Rectal smooth muscle tissue (tissue), 1 donor: ENCODE measurements around the gene CHST6.
"Not testable (repeated sequence)": the region's sequence is repeated elsewhere in the genome, so short reads cannot be mapped to it uniquely, and the experiment has no call there.

Experiments used
- H3K27ac ChIP-seq: one replicate; pipeline ENCODE4 v1.7.0; 2013; ENCODE audit warnings: low read depth, low read length, inconsistent platforms
- H3K27me3 ChIP-seq: one replicate; pipeline ENCODE4 v1.7.0; 2013; ENCODE audit warnings: low read length; ENCODE audit not compliant: control insufficient read depth, insufficient read depth
- H3K36me3 ChIP-seq: one replicate; pipeline ENCODE4 v1.7.0; 2013; ENCODE audit warnings: low read length; ENCODE audit not compliant: control insufficient read depth, insufficient read depth
- H3K4me1 ChIP-seq: one replicate; pipeline ENCODE4 v1.7.0; 2013; ENCODE audit warnings: low read length; ENCODE audit not compliant: control insufficient read depth, insufficient read depth
- H3K4me3 ChIP-seq: one replicate; pipeline ENCODE4 v1.7.0; 2013; ENCODE audit warnings: low read length
- H3K9ac ChIP-seq: one replicate; pipeline ENCODE4 v1.7.0; 2013; ENCODE audit warnings: low read length

The CHST6 gene

DNA sequence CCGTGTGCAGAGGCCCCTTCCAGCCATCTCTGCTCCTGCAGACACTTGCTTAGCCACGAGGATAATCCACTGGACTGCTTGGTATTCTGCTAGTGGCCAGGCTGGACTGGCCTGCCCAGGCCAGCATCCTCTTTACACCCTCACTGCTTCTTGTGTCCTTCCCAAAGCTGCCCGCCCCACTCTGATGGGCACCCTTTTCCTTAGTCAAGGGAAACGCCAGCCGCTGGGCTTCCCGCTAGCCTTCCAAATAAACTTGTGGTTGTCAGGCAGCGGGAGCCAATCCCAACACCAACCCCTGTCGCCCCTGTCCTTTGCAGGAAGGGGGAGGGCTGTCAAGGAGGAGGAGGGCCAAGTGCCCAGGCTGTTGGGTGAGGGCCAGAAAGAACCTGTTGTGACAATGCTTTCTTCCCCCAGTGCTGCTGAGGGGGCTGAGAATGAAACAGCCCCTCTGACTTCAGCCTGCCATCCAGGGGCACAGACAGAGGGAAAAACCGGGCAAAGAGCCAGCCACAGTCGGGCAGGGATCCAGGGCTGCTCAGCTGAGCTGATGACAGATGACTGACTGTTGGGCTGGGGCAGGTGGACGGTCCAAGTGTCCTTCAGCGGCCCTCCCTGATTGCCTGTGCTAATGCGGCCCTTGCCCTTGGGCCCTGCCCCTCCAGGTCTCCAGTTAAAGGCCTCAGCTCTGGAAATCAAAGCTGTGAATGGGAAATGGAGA, 3.5 kb upstream of the CHST6 start:
- H3K4me1 ChIP-seq, H3K27me3 ChIP-seq, H3K27ac ChIP-seq, H3K4me3 ChIP-seq, H3K36me3 ChIP-seq, H3K9ac ChIP-seq: not testable (repeated sequence)

DNA sequence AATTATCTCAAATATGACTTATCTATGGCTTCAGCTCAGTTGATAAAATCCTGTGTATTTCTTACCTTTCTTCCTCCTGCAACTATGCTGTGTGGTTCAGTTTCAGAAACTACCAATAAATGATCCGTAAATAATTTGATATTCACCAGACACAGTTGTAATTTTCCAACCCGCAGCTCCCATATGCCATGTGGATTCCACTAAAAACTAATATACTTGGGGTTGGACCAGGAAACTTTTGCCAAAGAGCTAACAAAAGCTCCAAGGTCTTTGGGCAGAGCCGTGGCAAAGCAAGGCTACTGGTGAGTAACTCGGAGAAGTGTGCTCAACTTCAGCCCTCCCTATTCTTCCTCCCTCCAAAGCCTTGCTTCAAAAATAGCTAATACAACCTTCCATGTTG, 2.3 kb upstream of the CHST6 start:
- Histone ChIP-seq H3K27ac (no peak overlapping the region), H3K27me3 (peaks cover 1% of the 10 kb centered on the region), H3K4me3 (no peak overlapping the region), H3K36me3 (no peaks in the 10 kb centered on the region), H3K9ac (no peak overlapping the region), H3K4me1 (peaks cover 3% of the 10 kb centered on the region)

GRCh38 chr16:75494661-75495075, 573 bp downstream of the CHST6 start:
- Histone ChIP-seq H3K27me3 (peaks cover 1% of the 10 kb centered on the region), H3K9ac (no peak overlapping the region), H3K4me1 (no peaks in the 10 kb centered on the region), H3K4me3 (peak overlapping the region; percentile 58), H3K36me3 (no peaks in the 10 kb centered on the region), H3K27ac (no peak overlapping the region)

DNA sequence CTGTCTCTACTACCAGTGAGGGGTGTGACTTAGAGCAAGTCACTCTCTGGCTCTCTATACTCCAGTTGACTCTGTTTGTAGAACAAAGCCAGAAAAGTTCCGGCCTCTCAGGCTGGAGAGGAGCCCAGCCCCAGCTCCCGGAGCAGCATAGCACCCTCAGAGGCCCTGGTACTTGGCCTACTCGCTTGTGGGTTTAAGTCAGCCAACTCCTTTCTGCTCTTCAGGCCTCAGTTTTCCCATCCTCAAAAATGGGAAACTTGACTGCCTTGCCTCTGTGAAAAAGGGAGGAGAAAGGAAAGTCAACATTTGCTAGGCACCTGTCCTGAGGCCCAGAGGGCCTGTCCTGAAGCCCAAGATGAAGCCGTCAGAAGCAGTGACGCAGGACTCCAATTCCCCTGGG, 1.1 kb downstream of the CHST6 start:
- no peak overlapping the region for H3K27ac ChIP-seq
- peaks cover 1% of the 10 kb centered on the region for H3K27me3 ChIP-seq
- H3K36me3 ChIP-seq: no peaks in the 10 kb centered on the region
- peak overlapping the region; percentile 58 for H3K4me3 ChIP-seq
- no peaks in the 10 kb centered on the region for H3K4me1 ChIP-seq
- no peak overlapping the region for H3K9ac ChIP-seq

DNA sequence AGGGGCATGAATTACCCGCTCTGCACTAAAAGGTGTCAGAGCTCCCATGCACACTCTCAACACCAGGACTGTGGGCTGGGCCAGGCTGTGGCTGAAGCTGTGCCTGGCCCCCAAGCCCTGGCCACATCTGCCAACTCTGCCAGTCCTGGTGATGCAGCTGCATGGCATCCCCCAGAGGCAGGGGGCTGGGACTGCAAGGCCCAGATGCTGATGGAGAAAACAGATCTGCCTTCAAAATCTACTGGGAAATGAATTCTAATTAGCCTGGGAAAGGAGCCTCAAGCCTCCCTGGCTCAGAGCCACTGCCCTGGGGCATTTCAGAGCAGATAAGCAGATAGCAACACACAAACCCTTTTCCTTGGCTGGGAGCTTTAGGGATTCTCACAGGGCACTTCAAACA, 3.4 kb downstream of the CHST6 start:
- Histone ChIP-seq H3K27me3 (peaks cover 1% of the 10 kb centered on the region), H3K27ac (no peak overlapping the region), H3K4me3 (no peak overlapping the region), H3K9ac (no peak overlapping the region), H3K36me3 (no peaks in the 10 kb centered on the region), H3K4me1 (no peaks in the 10 kb centered on the region)

GRCh38 chr16:75488322-75488721, 6.9 kb downstream of the CHST6 start:
- Histone ChIP-seq H3K27me3 (no peaks in the 10 kb centered on the region), H3K36me3 (no peaks in the 10 kb centered on the region), H3K27ac (no peak overlapping the region), H3K4me1 (no peaks in the 10 kb centered on the region), H3K4me3 (no peak overlapping the region), H3K9ac (no peak overlapping the region)

DNA sequence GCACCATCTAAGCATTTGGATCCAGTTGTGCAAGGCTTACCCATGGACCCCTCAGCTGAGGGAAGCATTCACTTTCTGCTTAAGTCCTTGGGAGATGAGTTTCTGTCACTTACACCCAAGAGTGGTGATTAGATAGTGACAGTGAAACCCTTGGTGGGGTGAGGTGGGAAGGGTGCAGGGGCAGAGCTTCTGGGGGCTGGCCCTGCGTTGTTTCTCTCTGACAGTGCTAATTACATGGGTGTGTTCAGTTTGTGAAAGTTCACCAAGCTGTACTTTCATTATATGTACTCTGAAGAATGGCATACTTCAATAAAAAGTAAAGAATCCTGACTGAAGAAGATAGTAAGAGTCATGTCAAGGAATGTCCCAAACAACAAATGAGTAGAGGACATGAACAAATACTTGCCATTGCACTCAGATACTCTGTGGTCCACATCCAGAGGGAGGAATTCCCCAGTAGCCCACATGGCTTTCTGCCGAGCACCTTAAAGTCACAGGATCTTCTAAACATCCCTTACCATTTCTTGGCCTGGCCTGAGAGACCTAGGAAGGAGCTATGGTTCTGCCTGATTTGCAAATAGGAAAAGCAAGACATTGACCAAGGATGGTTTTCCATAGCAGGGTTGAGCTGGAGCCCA, 8.4 kb downstream of the CHST6 start:
- Histone ChIP-seq H3K4me3 (no peak overlapping the region), H3K4me1 (no peaks in the 10 kb centered on the region), H3K9ac (no peak overlapping the region), H3K27ac (no peak overlapping the region), H3K27me3 (no peaks in the 10 kb centered on the region), H3K36me3 (no peaks in the 10 kb centered on the region)

- Histone ChIP-seq H3K4me1 (no peaks in the 10 kb centered on the region), H3K27me3 (no peaks in the 10 kb centered on the region), H3K36me3 (no peaks in the 10 kb centered on the region), H3K4me3 (no peak overlapping the region), H3K9ac (no peak overlapping the region), H3K27ac (no peak overlapping the region)
Observed at GRCh38 chr16:75486014-75486675, 9.1 kb downstream of the CHST6 start.

GRCh38 chr16:75485230-75486013, 9.8 kb downstream of the CHST6 start:
- Histone ChIP-seq H3K36me3 (no peaks in the 10 kb centered on the region), H3K9ac (no peak overlapping the region), H3K27ac (no peak overlapping the region)

DNA sequence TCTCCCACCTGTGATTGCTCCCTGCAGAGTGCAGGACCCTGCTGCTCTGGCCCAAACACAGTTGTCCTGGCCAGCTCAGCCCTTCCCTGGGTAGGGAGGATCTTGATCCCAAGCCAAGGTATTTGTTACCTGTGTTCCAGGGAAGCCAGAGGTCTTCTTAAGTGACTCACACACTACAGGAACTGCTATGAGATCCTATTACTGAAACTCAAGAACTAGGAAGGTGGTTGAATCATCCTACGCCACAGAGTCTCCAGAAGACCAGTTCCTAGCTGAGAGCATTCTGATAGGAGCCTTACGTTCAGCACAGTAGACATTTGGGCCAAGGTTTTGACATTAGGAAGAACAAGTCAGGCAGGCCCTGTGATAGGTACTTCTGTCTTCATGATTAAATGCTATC, 12.0 kb downstream of the CHST6 start:
- Histone ChIP-seq H3K36me3 (no peaks in the 10 kb centered on the region), H3K27me3 (no peaks in the 10 kb centered on the region), H3K9ac (no peak overlapping the region), H3K27ac (no peak overlapping the region), H3K4me3 (no peak overlapping the region), H3K4me1 (no peaks in the 10 kb centered on the region)

More at GRCh38 chr16:75485230-75486013, 9.8 kb downstream of the CHST6 start:
- Histone ChIP-seq H3K4me1 (no peaks in the 10 kb centered on the region), H3K27me3 (no peaks in the 10 kb centered on the region), H3K4me3 (no peak overlapping the region)

DNA sequence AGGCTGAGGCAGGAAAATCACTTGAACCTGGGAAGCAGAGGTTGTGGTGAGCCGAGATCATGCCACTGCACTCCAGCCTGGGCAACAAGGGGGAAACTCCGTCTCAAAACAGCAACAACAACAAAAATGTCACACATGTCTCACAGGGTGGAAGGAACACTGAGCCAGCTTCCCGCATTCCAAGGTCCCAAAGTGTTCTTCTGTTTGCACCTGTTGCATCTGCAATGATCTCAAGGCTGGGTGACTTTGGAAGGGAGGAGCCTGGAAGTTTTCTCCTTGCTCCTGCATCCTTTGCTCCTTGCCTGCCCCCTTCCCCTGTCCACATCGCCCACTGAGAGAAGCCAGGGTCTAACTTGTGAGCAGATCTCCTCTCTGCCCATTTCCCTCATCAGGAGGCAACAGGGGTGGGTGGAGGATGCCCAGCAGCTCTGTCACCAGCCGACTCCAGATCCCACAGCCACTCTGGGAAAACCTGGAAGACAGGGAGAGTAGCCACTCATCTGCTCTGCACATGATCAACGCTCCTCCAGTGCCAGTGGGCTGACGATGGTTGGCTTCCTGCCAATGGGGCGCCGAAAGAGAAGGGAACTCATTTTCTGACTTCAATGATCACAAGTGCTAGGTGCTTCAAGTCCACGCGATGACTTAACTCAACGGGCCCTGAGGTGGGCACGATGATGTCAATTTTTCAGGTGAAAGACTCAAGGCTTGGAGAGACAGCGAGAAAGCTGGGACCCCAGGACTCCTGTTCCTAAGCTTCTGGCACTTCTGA, 12.6 kb downstream of the CHST6 start:
- Histone ChIP-seq H3K9ac (no peak overlapping the region), H3K36me3 (no peaks in the 10 kb centered on the region), H3K27ac (no peak overlapping the region), H3K4me3 (no peak overlapping the region), H3K27me3 (no peaks in the 10 kb centered on the region), H3K4me1 (no peaks in the 10 kb centered on the region)

- H3K36me3 ChIP-seq: no peaks in the 10 kb centered on the region
- H3K4me1 ChIP-seq: no peaks in the 10 kb centered on the region
- no peak overlapping the region for H3K9ac ChIP-seq
- no peak overlapping the region for H3K4me3 ChIP-seq
- no peak overlapping the region for H3K27ac ChIP-seq
- H3K27me3 ChIP-seq: no peaks in the 10 kb centered on the region
Observed at GRCh38 chr16:75481475-75481874, 13.8 kb downstream of the CHST6 start.
